OCI-LY1 (cell line): ENCODE measurements around the gene ACAD11.

Experiments used
- H2AFZ ChIP-seq: fragments of 200-600 bp; sonication (generic), shearing (Covaris generic); 2 replicates; pipeline ENCODE4 v1.6.0; 2014; ENCODE audit warnings: antibody characterized with exemption, mild to moderate bottlenecking, low read length
- H3F3A ChIP-seq: fragments of 200-600 bp; sonication (generic), shearing (Covaris generic); 2 replicates; pipeline ENCODE4 v1.6.0; 2014; ENCODE audit warnings: mild to moderate bottlenecking, antibody characterized with exemption, low read length, moderate library complexity; ENCODE audit not compliant: insufficient read depth
- H3K27ac ChIP-seq: fragments of 200-600 bp; sonication (generic); 2 replicates; pipeline ENCODE4 v1.5.1; 2014; ENCODE audit warnings: low read length, mixed run types, mild to moderate bottlenecking, low read depth; ENCODE audit not compliant: poor library complexity, severe bottlenecking
- H3K27me3 ChIP-seq: fragments of 200-600 bp; sonication (generic); 2 replicates; pipeline ENCODE4 v1.6.0; 2014; ENCODE audit warnings: antibody characterized with exemption, mild to moderate bottlenecking, low read length, moderate library complexity; ENCODE audit not compliant: insufficient read depth
- H3K36me3 ChIP-seq: fragments of 200-600 bp; sonication (generic); 2 replicates; pipeline ENCODE4 v1.6.1; 2014; ENCODE audit warnings: mild to moderate bottlenecking, antibody characterized with exemption, low read length, moderate library complexity, mixed read lengths; ENCODE audit not compliant: insufficient read depth
- H3K4me1 ChIP-seq: fragments of 200-600 bp; sonication (generic); 2 replicates; pipeline ENCODE4 v1.5.1; 2014; ENCODE audit warnings: mild to moderate bottlenecking, low read length, moderate library complexity; ENCODE audit not compliant: insufficient read depth, severe bottlenecking
- H3K4me2 ChIP-seq: fragments of 200-600 bp; sonication (generic), shearing (Covaris generic); 2 replicates; pipeline ENCODE4 v1.6.1; 2014; ENCODE audit warnings: low read length
- H3K4me3 ChIP-seq: fragments of 200-600 bp; sonication (generic); 2 replicates; pipeline ENCODE4 v1.5.1; 2014; ENCODE audit warnings: low read length, low read depth, mild to moderate bottlenecking, mixed read lengths; ENCODE audit not compliant: poor library complexity, severe bottlenecking
- H3K79me2 ChIP-seq: fragments of 200-600 bp; shearing (Covaris generic); 2 replicates; pipeline ENCODE4 v1.6.1; 2016; ENCODE audit warnings: mixed run types, low read length, mixed read lengths; ENCODE audit not compliant: insufficient read depth
- H3K9ac ChIP-seq: fragments of 200-600 bp; sonication (generic), shearing (Covaris generic); 2 replicates; pipeline ENCODE4 v1.6.1; 2014; ENCODE audit warnings: mild to moderate bottlenecking, low read length, mixed read lengths
- H3K9me2 ChIP-seq: fragments of 200-600 bp; sonication (generic), shearing (Covaris generic); 2 replicates; pipeline ENCODE4 v1.6.1; 2014; ENCODE audit warnings: low read depth, mild to moderate bottlenecking, low read length, mixed read lengths
- H3K9me3 ChIP-seq: fragments of 200-600 bp; shearing (Covaris generic); 2 replicates; pipeline ENCODE4 v1.6.1; 2014; ENCODE audit warnings: low read length, mixed read lengths
- H4K20me1 ChIP-seq: fragments of 200-600 bp; sonication (generic), shearing (Covaris generic); 2 replicates; pipeline ENCODE4 v1.6.0; 2016; ENCODE audit warnings: mild to moderate bottlenecking, low read length; ENCODE audit not compliant: insufficient read depth
- CTCF ChIP-seq: fragments of 200-600 bp; sonication (generic), shearing (Covaris generic); IDR thresholded peaks from 2 replicates; pipeline ENCODE4 v1.5.1; 2017; ENCODE audit warnings: mild to moderate bottlenecking, antibody characterized with exemption, low read length, moderate library complexity, mixed read lengths
- EZH2 ChIP-seq: fragments of 200-600 bp; sonication (generic), shearing (Covaris generic); IDR thresholded peaks from 2 replicates; pipeline ENCODE4 v1.8.0; 2017; ENCODE audit warnings: borderline replicate concordance, mixed run types, mild to moderate bottlenecking, antibody characterized with exemption, low read length, moderate library complexity, mixed read lengths

ACAD11 gene

GRCh38 chr3:132624790-132625189 lies 34.8 kb downstream of the ACAD11 start:
- no peaks in the 10 kb centered on the region for H4K20me1 ChIP-seq
- no peak overlapping the region for H3K4me3 ChIP-seq
- H3K9me3 ChIP-seq, result no peaks in the 10 kb centered on the region
- H3K4me2 ChIP-seq, result no peak overlapping the region
- TF ChIP-seq CTCF (no peak), EZH2 (no peak)
- no peak overlapping the region for H2AFZ ChIP-seq
- no peak overlapping the region for H3K9ac ChIP-seq
- peaks cover 20% of the 10 kb centered on the region for H3K36me3 ChIP-seq
- H3K27me3 ChIP-seq, result no peaks in the 10 kb centered on the region
- peaks cover 8% of the 10 kb centered on the region for H3K4me1 ChIP-seq
- H3F3A ChIP-seq, result no peaks in the 10 kb centered on the region
- H3K27ac ChIP-seq, result no peak overlapping the region
- no peaks in the 10 kb centered on the region for H3K9me2 ChIP-seq
- H3K79me2 ChIP-seq, result no peaks in the 10 kb centered on the region

GRCh38 chr3:132623646-132624045 lies 36.0 kb downstream of the ACAD11 start:
- Histone ChIP-seq H3K4me1 (peaks cover 8% of the 10 kb centered on the region), H4K20me1 (no peaks in the 10 kb centered on the region), H3K9ac (no peak overlapping the region), H3K27me3 (no peaks in the 10 kb centered on the region), H2AFZ (no peak overlapping the region), H3K9me2 (no peaks in the 10 kb centered on the region), H3K4me2 (no peak overlapping the region), H3K79me2 (no peaks in the 10 kb centered on the region), H3K27ac (no peak overlapping the region), H3F3A (no peaks in the 10 kb centered on the region), H3K4me3 (no peak overlapping the region), H3K9me3 (no peaks in the 10 kb centered on the region), H3K36me3 (peaks cover 20% of the 10 kb centered on the region)
- TF ChIP-seq EZH2, result no peak
- TF ChIP-seq CTCF, result no peak

- Histone ChIP-seq H3K79me2 (no peaks in the 10 kb centered on the region), H3K9ac (no peak overlapping the region), H3K36me3 (peaks cover 14% of the 10 kb centered on the region), H3K9me3 (no peaks in the 10 kb centered on the region), H3K4me1 (peaks cover 8% of the 10 kb centered on the region), H3K4me3 (no peak overlapping the region), H4K20me1 (no peaks in the 10 kb centered on the region), H3F3A (no peaks in the 10 kb centered on the region), H3K27ac (no peak overlapping the region), H3K27me3 (no peaks in the 10 kb centered on the region), H3K4me2 (no peak overlapping the region), H3K9me2 (no peaks in the 10 kb centered on the region), H2AFZ (no peak overlapping the region)
- no peak for TF ChIP-seq CTCF
- TF ChIP-seq EZH2, result no peak
Observed at GRCh38 chr3:132622761-132623160, 36.8 kb downstream of the ACAD11 start.
